ENCODE results near the gene CEACAM5.

- TF ChIP-seq CTCF (IDR thresholded peaks at IDR 0.05) (peak; percentile 73), ZFX (IDR thresholded peaks at IDR 0.05; ENCODE audit: borderline replicate concordance) (no peak)
Observed at GRCh38 chr19:41753936-41754529, 45.6 kb downstream of the CEACAM5 start.

All from 22Rv1 (cell line).